ENCODE results near the gene COLEC12. TPM values are rescaled to one million over a fixed set of nuclear protein-coding genes. Genes with fewer than 3 reads are reported as not detected.

COLEC12 gene
- total RNA-seq, 1 donor from 2014 or later, result not detected

DNA sequence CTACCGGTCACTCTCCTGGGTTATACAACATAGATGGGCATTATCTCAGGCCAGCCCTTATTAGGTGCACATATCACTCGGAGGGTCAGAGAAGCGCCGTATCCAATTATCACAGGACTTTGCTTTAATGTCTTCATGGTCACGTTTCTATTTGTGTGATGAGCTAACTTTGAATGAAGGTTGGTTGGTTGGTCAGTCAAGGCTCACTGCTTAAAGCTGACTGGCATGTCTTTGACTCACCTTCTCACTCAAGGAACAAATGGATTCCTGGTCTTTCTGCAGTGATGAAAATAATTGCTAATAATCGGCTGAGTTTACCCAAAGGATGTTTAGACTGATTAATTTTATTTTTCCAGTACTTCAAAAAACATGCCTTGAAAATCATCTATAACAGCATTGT is 39.7 kb downstream of the COLEC12 start:
- intact Hi-C loops (cut with micrococcal nuclease), result no loop called here
- H3K27ac Mint-ChIP-seq, result no peak overlapping the region
- H3K4me3 Mint-ChIP-seq, result no peak overlapping the region
- H3K36me3 Mint-ChIP-seq (ENCODE audit: low read depth), result no peaks in the 10 kb centered on the region
- H3K27me3 Mint-ChIP-seq (ENCODE audit: insufficient read depth), result peaks cover 12% of the 10 kb centered on the region
- no peaks in the 10 kb centered on the region for H3K4me1 Mint-ChIP-seq (ENCODE audit: low read depth)
- no peaks in the 10 kb centered on the region for H3K9me3 Mint-ChIP-seq
- DNase-seq (ENCODE audit: low spot score), result no peak

GRCh38 chr18:459814-460593 is 40.5 kb downstream of the COLEC12 start:
- intact Hi-C loops (cut with micrococcal nuclease), result no loop called here
- Mint-ChIP-seq H3K4me1 (ENCODE audit: low read depth) (no peaks in the 10 kb centered on the region), H3K27ac (no peak overlapping the region), H3K4me3 (no peak overlapping the region), H3K9me3 (no peaks in the 10 kb centered on the region), H3K36me3 (ENCODE audit: low read depth) (no peaks in the 10 kb centered on the region), H3K27me3 (ENCODE audit: insufficient read depth) (peaks cover 11% of the 10 kb centered on the region)
- no peak for DNase-seq (ENCODE audit: low spot score)

GRCh38 chr18:457521-458412 is 42.7 kb downstream of the COLEC12 start:
- H3K9me3 Mint-ChIP-seq, result no peaks in the 10 kb centered on the region
- intact Hi-C loops (cut with micrococcal nuclease), result no loop called here
- DNase-seq (ENCODE audit: low spot score), result no peak
- no peak overlapping the region for H3K4me3 Mint-ChIP-seq
- H3K27me3 Mint-ChIP-seq (ENCODE audit: insufficient read depth), result peaks cover 5% of the 10 kb centered on the region
- H3K36me3 Mint-ChIP-seq (ENCODE audit: low read depth), result no peaks in the 10 kb centered on the region
- H3K4me1 Mint-ChIP-seq (ENCODE audit: low read depth), result no peaks in the 10 kb centered on the region
- no peak overlapping the region for H3K27ac Mint-ChIP-seq

GRCh38 chr18:457140-457519 is 43.4 kb downstream of the COLEC12 start:
- no peak overlapping the region for H3K4me3 Mint-ChIP-seq
- peaks cover 1% of the 10 kb centered on the region for H3K27me3 Mint-ChIP-seq (ENCODE audit: insufficient read depth)
- intact Hi-C loops (cut with micrococcal nuclease), result no loop called here
- H3K36me3 Mint-ChIP-seq (ENCODE audit: low read depth), result no peaks in the 10 kb centered on the region
- no peaks in the 10 kb centered on the region for H3K9me3 Mint-ChIP-seq
- H3K27ac Mint-ChIP-seq, result no peak overlapping the region
- no peak for DNase-seq (ENCODE audit: low spot score)
- H3K4me1 Mint-ChIP-seq (ENCODE audit: low read depth), result no peaks in the 10 kb centered on the region

- no peaks in the 10 kb centered on the region for H3K4me1 Mint-ChIP-seq (ENCODE audit: low read depth)
- H3K4me3 Mint-ChIP-seq, result no peak overlapping the region
- no peak overlapping the region for H3K27ac Mint-ChIP-seq
- intact Hi-C loops (cut with micrococcal nuclease), result no loop called here
- no peak for DNase-seq (ENCODE audit: low spot score)
- H3K36me3 Mint-ChIP-seq (ENCODE audit: low read depth), result no peaks in the 10 kb centered on the region
- no peaks in the 10 kb centered on the region for H3K9me3 Mint-ChIP-seq
- H3K27me3 Mint-ChIP-seq (ENCODE audit: insufficient read depth), result peaks cover 1% of the 10 kb centered on the region
Measured at GRCh38 chr18:456361-457139, 44.0 kb downstream of the COLEC12 start.

DNA sequence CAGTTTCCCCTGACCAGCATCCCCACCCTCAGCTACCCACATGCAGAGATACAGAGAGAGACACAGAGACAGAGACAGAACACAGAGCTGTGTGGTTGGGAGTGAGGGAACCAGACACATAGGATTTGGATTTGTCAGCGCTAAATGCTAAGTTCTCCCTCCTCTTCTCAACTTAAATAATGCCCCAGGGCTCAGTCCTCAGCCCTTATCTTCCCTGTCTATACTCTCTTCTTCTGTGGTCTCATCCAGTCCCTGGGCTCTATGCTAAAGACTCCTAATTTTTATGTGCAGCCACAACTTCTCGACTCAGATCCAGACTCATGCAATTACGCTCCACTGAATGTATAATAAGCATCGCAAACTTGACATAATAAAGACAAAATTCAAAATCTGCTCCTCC is 47.1 kb downstream of the COLEC12 start:
- H3K9me3 Mint-ChIP-seq, result peaks cover 5% of the 10 kb centered on the region
- DNase-seq (ENCODE audit: low spot score), result no peak
- H3K4me3 Mint-ChIP-seq, result no peak overlapping the region
- no peaks in the 10 kb centered on the region for H3K4me1 Mint-ChIP-seq (ENCODE audit: low read depth)
- peaks cover 1% of the 10 kb centered on the region for H3K27me3 Mint-ChIP-seq (ENCODE audit: insufficient read depth)
- no peaks in the 10 kb centered on the region for H3K36me3 Mint-ChIP-seq (ENCODE audit: low read depth)
- H3K27ac Mint-ChIP-seq, result no peak overlapping the region
- intact Hi-C loops (cut with micrococcal nuclease), result no loop called here

DNA sequence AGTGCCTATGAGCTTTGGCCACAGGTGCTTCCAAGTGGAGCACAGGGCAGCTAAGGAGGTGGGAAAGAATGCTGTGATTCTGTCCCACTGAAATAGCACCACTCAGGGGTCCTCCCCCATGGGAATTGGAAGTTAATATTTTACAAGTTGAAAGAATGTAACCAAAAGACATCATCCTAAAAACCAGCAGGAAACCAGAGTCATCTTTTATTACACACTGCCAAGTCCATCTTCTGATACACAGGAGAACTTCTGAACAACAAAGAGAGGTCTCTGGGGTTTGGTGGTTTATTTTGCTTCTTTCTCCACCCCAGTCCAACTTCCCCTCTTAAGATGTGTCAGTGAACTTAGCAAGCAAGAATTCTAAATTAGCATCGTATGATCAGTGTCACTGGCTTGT is 47.7 kb downstream of the COLEC12 start:
- intact Hi-C loops (cut with micrococcal nuclease), result no loop called here
- H3K4me3 Mint-ChIP-seq, result no peak overlapping the region
- H3K4me1 Mint-ChIP-seq (ENCODE audit: low read depth), result no peaks in the 10 kb centered on the region
- peaks cover 5% of the 10 kb centered on the region for H3K9me3 Mint-ChIP-seq
- no peak overlapping the region for H3K27ac Mint-ChIP-seq
- H3K36me3 Mint-ChIP-seq (ENCODE audit: low read depth), result no peaks in the 10 kb centered on the region
- DNase-seq (ENCODE audit: low spot score), result no peak
- H3K27me3 Mint-ChIP-seq (ENCODE audit: insufficient read depth), result peaks cover 1% of the 10 kb centered on the region

DNA sequence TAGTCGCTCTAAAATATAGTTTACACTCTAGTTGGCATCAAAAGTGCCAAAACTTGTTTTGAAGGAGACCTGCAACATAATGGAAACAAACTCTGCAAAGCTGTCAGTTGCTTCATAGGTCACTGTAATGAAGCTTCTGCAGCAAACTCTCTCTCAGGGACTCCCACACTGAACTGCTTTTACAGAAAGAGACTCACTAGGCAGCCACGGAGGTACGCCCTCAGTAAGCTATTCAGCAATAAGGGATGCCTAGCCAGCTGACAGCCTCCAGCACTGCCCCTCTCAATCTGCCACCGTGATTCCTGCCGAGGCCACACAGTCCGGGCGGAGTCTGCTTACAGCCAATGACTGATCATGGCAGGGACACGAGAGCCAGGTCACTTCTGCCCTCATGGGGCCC is 51.1 kb downstream of the COLEC12 start:
- Mint-ChIP-seq H3K27ac (no peak overlapping the region), H3K36me3 (ENCODE audit: low read depth) (no peaks in the 10 kb centered on the region), H3K4me1 (ENCODE audit: low read depth) (no peaks in the 10 kb centered on the region), H3K27me3 (ENCODE audit: insufficient read depth) (peaks cover 1% of the 10 kb centered on the region), H3K9me3 (peaks cover 5% of the 10 kb centered on the region), H3K4me3 (no peak overlapping the region)
- no peak for DNase-seq (ENCODE audit: low spot score)
- intact Hi-C loops (cut with micrococcal nuclease), result no loop called here

DNA sequence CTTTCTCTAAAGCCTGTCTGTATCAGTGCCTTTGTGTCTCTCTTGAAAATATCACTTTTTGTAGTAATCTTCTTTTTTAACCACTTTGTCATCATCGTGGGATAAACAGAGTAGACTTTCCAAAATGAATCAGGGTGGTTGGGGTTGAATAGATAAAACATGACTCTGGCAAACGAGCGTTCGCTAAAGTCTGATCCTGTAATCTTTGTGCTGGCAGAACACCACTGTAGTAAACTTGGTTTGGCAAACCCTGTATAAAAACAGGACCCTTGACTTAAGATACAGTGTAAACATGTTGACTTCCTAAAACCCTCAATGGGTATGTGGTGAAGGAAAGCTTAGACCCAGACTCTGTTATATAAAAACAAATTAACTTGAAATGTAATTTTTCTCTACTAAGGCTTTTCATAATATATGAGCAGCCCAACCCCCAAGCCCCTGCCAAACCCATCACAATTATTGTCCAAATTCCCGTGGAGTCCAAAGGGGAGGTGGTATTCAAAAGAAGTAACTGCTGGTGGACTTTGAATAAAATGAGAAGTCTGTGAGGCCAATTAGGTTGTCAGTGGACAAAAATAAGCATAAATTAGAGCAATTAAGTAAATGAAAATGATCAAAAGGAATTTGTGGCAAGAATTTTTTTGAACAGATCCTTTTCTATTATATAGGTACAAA is 52.2 kb downstream of the COLEC12 start:
- DNase-seq (ENCODE audit: low spot score), result no peak
- no peaks in the 10 kb centered on the region for H3K4me1 Mint-ChIP-seq (ENCODE audit: low read depth)
- H3K9me3 Mint-ChIP-seq, result peaks cover 5% of the 10 kb centered on the region
- intact Hi-C loops (cut with micrococcal nuclease), result no loop called here
- H3K27ac Mint-ChIP-seq, result no peak overlapping the region
- H3K4me3 Mint-ChIP-seq, result no peak overlapping the region
- H3K36me3 Mint-ChIP-seq (ENCODE audit: low read depth), result no peaks in the 10 kb centered on the region
- no peaks in the 10 kb centered on the region for H3K27me3 Mint-ChIP-seq (ENCODE audit: insufficient read depth)

DNA sequence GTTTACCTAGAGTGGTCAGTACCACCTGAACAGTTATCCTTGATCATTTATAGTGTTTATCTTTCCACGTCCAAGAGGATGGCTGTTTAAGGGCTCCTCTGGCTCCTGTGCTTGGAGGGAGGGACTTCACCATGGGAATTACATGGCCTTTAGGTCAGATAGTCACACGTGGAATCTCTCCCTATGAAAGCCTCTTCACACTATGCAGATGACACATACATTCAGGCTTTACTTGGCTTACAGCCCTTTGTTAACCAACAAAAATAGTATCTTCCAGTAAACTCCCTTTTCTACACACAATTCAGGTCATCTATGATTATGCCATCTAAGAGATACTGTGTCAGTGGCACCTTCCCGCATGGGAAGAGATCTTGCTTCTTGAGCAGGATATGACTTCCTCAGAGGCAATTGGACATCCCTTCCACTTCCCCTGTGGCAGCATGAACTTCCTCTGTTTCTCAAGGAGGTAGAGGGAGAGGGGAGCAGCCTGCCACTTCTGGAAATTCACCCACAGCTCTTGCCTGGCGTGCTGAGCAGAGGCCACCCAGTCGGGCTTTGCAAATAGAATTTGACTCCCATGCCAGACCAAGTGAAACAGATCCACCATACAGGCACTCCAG is 53.5 kb downstream of the COLEC12 start:
- Mint-ChIP-seq H3K27me3 (ENCODE audit: insufficient read depth) (no peaks in the 10 kb centered on the region), H3K27ac (no peak overlapping the region), H3K4me3 (no peak overlapping the region), H3K9me3 (peaks cover 5% of the 10 kb centered on the region), H3K36me3 (ENCODE audit: low read depth) (no peaks in the 10 kb centered on the region), H3K4me1 (ENCODE audit: low read depth) (no peaks in the 10 kb centered on the region)
- intact Hi-C loops (cut with micrococcal nuclease), result no loop called here
- no peak for DNase-seq (ENCODE audit: low spot score)

DNA sequence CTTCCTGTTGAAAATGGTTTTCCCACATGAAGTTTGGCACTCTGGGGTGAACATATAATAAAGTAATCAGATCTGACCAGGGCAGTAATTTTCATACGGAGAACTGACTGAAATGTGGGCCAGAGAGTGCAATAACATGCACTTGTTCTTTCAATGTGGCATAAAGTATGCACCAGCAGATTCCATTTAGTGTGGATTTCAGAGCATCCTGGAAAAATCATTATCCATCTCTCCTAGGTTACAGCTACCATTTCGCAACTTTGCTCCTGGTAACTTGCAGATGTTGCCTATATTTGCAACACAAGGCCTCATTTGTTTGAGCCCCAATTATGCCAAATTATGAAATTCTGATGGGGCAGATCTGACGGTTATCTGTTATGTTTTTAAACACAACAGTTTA is 55.4 kb downstream of the COLEC12 start:
- H3K9me3 Mint-ChIP-seq, result no peaks in the 10 kb centered on the region
- H3K36me3 Mint-ChIP-seq (ENCODE audit: low read depth), result no peaks in the 10 kb centered on the region
- no peak overlapping the region for H3K27ac Mint-ChIP-seq
- H3K27me3 Mint-ChIP-seq (ENCODE audit: insufficient read depth), result no peaks in the 10 kb centered on the region
- H3K4me1 Mint-ChIP-seq (ENCODE audit: low read depth), result no peaks in the 10 kb centered on the region
- DNase-seq (ENCODE audit: low spot score), result no peak
- H3K4me3 Mint-ChIP-seq, result no peak overlapping the region
- intact Hi-C loops (cut with micrococcal nuclease), result no loop called here

DNA sequence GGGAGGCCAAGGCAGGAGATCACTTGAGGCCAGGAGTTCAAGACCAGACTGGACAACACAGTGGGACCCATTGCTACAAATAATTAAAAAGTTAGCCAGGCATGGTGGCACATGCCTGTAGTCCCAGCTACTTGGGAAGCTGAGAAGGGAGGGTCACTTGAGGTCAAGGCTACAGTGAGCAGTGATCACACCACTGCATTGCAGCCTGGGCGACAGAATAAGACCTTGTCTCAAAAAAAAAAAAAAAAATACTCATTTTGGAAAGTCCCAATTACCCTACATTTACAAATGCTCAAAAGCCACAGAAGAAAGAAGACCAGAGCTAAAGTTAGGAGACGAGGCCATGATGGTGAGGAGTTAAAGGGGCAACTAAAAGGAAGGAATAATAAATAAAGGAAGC is 61.9 kb downstream of the COLEC12 start:
- intact Hi-C loops (cut with micrococcal nuclease), result no loop called here
- Mint-ChIP-seq H3K27me3 (ENCODE audit: insufficient read depth) (peaks cover 4% of the 10 kb centered on the region), H3K36me3 (ENCODE audit: low read depth) (no peaks in the 10 kb centered on the region), H3K27ac (no peak overlapping the region), H3K4me3 (no peak overlapping the region), H3K4me1 (ENCODE audit: low read depth) (no peaks in the 10 kb centered on the region), H3K9me3 (no peaks in the 10 kb centered on the region)
- DNase-seq (ENCODE audit: low spot score), result no peak
